NB4 (cell line): ENCODE results near the gene HBB.

Experiments
- CTCF ChIP-seq: IDR thresholded peaks from one replicate; pipeline ENCODE4 v1.5.1; 2012; ENCODE audit warnings: low read depth, low read length
- MAX ChIP-seq: IDR thresholded peaks from 2 replicates; pipeline ENCODE4 v1.6.1; 2011; ENCODE audit warnings: low read depth, low read length
- MYC ChIP-seq: IDR thresholded peaks from 2 replicates; pipeline ENCODE4 v1.6.1; 2011; ENCODE audit warnings: low read depth, low read length

GRCh38 chr11:5265832-5266231 is 39.0 kb upstream of the HBB start:
- TF ChIP-seq CTCF (no peak), MAX (no peak), MYC (no peak)
